Panc1 (cell line): ENCODE measurements around the gene PSME3. TPM values are rescaled to one million over a fixed set of nuclear protein-coding genes. Genes with fewer than 3 reads are reported as not detected.

Source experiments
- ATAC-seq: fragments of 200-7000 bp; cut with Tn5 transposase; 2 replicates; pipeline ENCODE4 v1.9.1; 2020; ENCODE audit warnings: mild to moderate bottlenecking, moderate library complexity
- Bru-seq: library from RNA; stranded (reverse); fragments of 400-500 nt; gene quantifications from one replicate; lab custom pipeline; 2021; lab: Mats Ljungman, UMichigan
- BruChase-seq, 2 experiments: library from RNA; stranded (reverse); fragments of 400-500 nt; gene quantifications; one replicate each; lab custom pipeline; 2021; lab: Mats Ljungman, UMichigan
- BruUV-seq: library from RNA; stranded (reverse); fragments of 400-500 nt; replicated peaks from 2 replicates; lab custom pipeline; 2021; lab: Mats Ljungman, UMichigan
- CTCF ChIA-PET: fragments of 300-600 bp; sonication (Branson Sonifier 250); formaldehyde crosslinking; loops from one replicate; lab custom pipeline; 2022; ENCODE audit warnings: antibody characterized with exemption; lab: Charles Lee
- POLR2A ChIA-PET: fragments of 300-600 bp; sonication (Branson Sonifier 250); formaldehyde crosslinking; loops from one replicate; lab custom pipeline; 2022; ENCODE audit warnings: antibody characterized with exemption; lab: Charles Lee
- DNase-seq: peaks from one replicate; pipeline ENCODE4 v3.0.0-alpha.2; 2010; ENCODE audit warnings: low read depth, low spot score
- H3K27ac ChIP-seq: 2 replicates; pipeline ENCODE4 v1.5.1; 2011; ENCODE audit warnings: mild to moderate bottlenecking, low read length, inconsistent platforms
- H3K27me3 ChIP-seq: fragments of 200-500 bp; sonication (Bioruptor generic); 2 replicates; pipeline ENCODE4 v1.6.0; 2014; ENCODE audit warnings: low read length, inconsistent platforms; ENCODE audit not compliant: control insufficient read depth, insufficient read depth
- H3K36me3 ChIP-seq: fragments of 200-500 bp; sonication (Bioruptor generic); 2 replicates; pipeline ENCODE4 v1.5.1; 2014; ENCODE audit warnings: inconsistent platforms, mild to moderate bottlenecking, low read length, moderate library complexity; ENCODE audit not compliant: control insufficient read depth, insufficient read depth
- H3K4me1 ChIP-seq: 2 replicates; pipeline ENCODE4 v1.5.1; 2011; ENCODE audit warnings: inconsistent platforms, mild to moderate bottlenecking, low read length, moderate library complexity; ENCODE audit not compliant: control insufficient read depth, insufficient read depth
- H3K4me3 ChIP-seq, 2 experiments: 2 replicates each; pipeline ENCODE4 v1.5.1; 2011 to 2012; ENCODE audit warnings: low read depth in 2 of 2, low read length in 2 of 2, mild to moderate bottlenecking in 2 of 2, inconsistent platforms in 1 of 2, moderate library complexity in 1 of 2
- H3K9me3 ChIP-seq: fragments of 200-500 bp; sonication (Bioruptor generic); 2 replicates; pipeline ENCODE4 v1.5.1; 2014; ENCODE audit warnings: low read depth, mild to moderate bottlenecking, inconsistent platforms, low read length, moderate library complexity; ENCODE audit not compliant: control insufficient read depth, insufficient read depth
- CTCF ChIP-seq: fragments of 450-650 bp; IDR thresholded peaks from 2 replicates; pipeline ENCODE4 v1.5.1; 2017; ENCODE audit warnings: mild to moderate bottlenecking
- POLR2AphosphoS5 ChIP-seq: IDR thresholded peaks from 2 replicates; pipeline ENCODE4 v1.6.1; 2012; ENCODE audit warnings: mild to moderate bottlenecking, low read depth, low read length, moderate library complexity
- REST ChIP-seq, 2 experiments: IDR thresholded peaks; 2 replicates each; pipeline ENCODE4 v1.6.1; 2011 to 2012; ENCODE audit warnings: low read depth in 2 of 2, control low read depth in 1 of 2, low read length in 1 of 2, mild to moderate bottlenecking in 1 of 2, moderate library complexity in 1 of 2; ENCODE audit not compliant: insufficient read depth in 1 of 2
- SIN3A ChIP-seq: IDR thresholded peaks from 2 replicates; pipeline ENCODE4 v1.6.1; 2012; ENCODE audit warnings: low read depth, mild to moderate bottlenecking, low read length, moderate library complexity, borderline replicate concordance; ENCODE audit not compliant: insufficient read depth
- TCF7L2 ChIP-seq: IDR thresholded peaks from 2 replicates; pipeline ENCODE4 v1.6.1; 2011; ENCODE audit warnings: mild to moderate bottlenecking, low read depth, low read length, inconsistent platforms
- in situ Hi-C: cut with HindIII; loops from 2 replicates; pipeline ENCODE4 v1.10.0; 2016; ENCODE audit warnings: low sequenced_read_pairs, low pct_unique_long_range_greater_than_20kb
- intact Hi-C: fragments of 100-400 bp; cut with micrococcal nuclease; formaldehyde crosslinking; loops from one replicate; pipeline ENCODE4 v1.10.0; 2022; ENCODE audit not compliant: unreplicated experiment
- long read RNA-seq: library from polyadenylated mRNA; unstranded; transcript quantifications from one replicate; pipeline ENCODE4 v2.0.0, GENCODE V29; 2021; ENCODE audit not compliant: unreplicated experiment
- polyA plus RNA-seq: library from polyadenylated mRNA; unstranded; fragments of >200 nt; gene quantifications from one replicate; pipeline ENCODE4 v1.2.1, GENCODE V29; 2012; ENCODE audit warnings: missing spikeins; ENCODE audit not compliant: insufficient read length
- total RNA-seq: library from RNA; stranded (reverse); gene quantifications from one replicate; pipeline ENCODE4 v1.2.1, GENCODE V29; 2021; ENCODE audit not compliant: unreplicated experiment

PSME3 gene
- total RNA-seq (110 TPM), Bru-seq, nascent RNA (percentile 73 among the genes with signal in this experiment), BruChase-seq, experiment 1, labeled RNA remaining after a 2-hour chase (percentile 90 among the genes with signal in this experiment), BruChase-seq, experiment 2, labeled RNA remaining after a 6-hour chase (percentile 96 among the genes with signal in this experiment)
- 135 TPM for polyA plus RNA-seq
- long read RNA-seq, transcript PSME3-210 (11 exons, 998 nt), result major isoform, 139 of 172 reads
- long read RNA-seq, partial matches to known transcripts, result 4 of 172 reads
- long read RNA-seq, other reads (novel, unspliced or antisense), result 29 of 172 reads

GRCh38 chr17:42832934-42833766 is at the start of gene PSME3:
Gene PSME3, plus strand, starts transcription at chr17:42833397. Its CDS starts 235 bp downstream, at chr17:42833632.
- ChIA-PET CTCF (no interaction called here), POLR2A (interaction anchor here (0.6 kb wide), 1 partner anchor 135 kb away, joined by 6 read pairs; no protein-coding TSS in a partner anchor)
- H3K27me3 ChIP-seq, result no peaks in the 10 kb centered on the region
- H3K4me3 ChIP-seq, result peak within 1 kb of the TSS; percentile 95 to 96
- intact Hi-C loops (no loop called here), in situ Hi-C loops (no loop called here)
- peaks cover 8% of the 10 kb centered on the region; the same call in 1 of the 2 replicates for H3K4me1 ChIP-seq
- DNase-seq (peak; percentile 51), ATAC-seq (peak; percentile 98)
- no peaks in the 10 kb centered on the region for H3K9me3 ChIP-seq
- peaks cover 5% of the 10 kb centered on the region for H3K36me3 ChIP-seq
- H3K27ac ChIP-seq, result peak within 1 kb of the TSS; percentile 93
- BruUV-seq, result no TSS peak
- TF ChIP-seq POLR2AphosphoS5 (peak; percentile 76), CTCF (no peak), REST (IDR thresholded peaks at IDR 0.05; ENCODE audit: insufficient read depth in 1 of 2, low read depth in 2 of 2, low read length in 1 of 2) (no peak), TCF7L2 (peak; percentile 42; the same call in 1 of the 2 replicates), SIN3A (peak; percentile 44; the same call in 1 of the 2 replicates)

- in situ Hi-C loops, result no loop called here
- Histone ChIP-seq H3K4me1 (peaks cover 19% of the 10 kb centered on the region), H3K4me3 (no peak overlapping the region), H3K9me3 (no peaks in the 10 kb centered on the region), H3K27me3 (no peaks in the 10 kb centered on the region), H3K36me3 (no peaks in the 10 kb centered on the region), H3K27ac (no peak overlapping the region)
- ChIA-PET POLR2A (no interaction called here), CTCF (no interaction called here)
- DNase-seq (no peak), ATAC-seq (no peak)
- intact Hi-C loops, result no loop called here
- no TSS peak for BruUV-seq
- TF ChIP-seq REST (IDR thresholded peaks at IDR 0.05; ENCODE audit: insufficient read depth in 1 of 2, low read depth in 2 of 2, low read length in 1 of 2), result no peak
- no peak for TF ChIP-seq TCF7L2
- no peak for TF ChIP-seq CTCF
- no peak for TF ChIP-seq SIN3A
Observed at GRCh38 chr17:42783791-42784138, 49.4 kb upstream of the PSME3 start.
